ENCODE measurements around the gene ARL15. TPM values are rescaled to one million over a fixed set of nuclear protein-coding genes. Genes with fewer than 3 reads are reported as not detected.

The ARL15 gene
- total and polyA plus RNA-seq, 2 of the 8 experiments (the other 6 are each of a cell fraction or from before 2014, with no cell fraction given) = 9.9 to 21.2 TPM

DNA sequence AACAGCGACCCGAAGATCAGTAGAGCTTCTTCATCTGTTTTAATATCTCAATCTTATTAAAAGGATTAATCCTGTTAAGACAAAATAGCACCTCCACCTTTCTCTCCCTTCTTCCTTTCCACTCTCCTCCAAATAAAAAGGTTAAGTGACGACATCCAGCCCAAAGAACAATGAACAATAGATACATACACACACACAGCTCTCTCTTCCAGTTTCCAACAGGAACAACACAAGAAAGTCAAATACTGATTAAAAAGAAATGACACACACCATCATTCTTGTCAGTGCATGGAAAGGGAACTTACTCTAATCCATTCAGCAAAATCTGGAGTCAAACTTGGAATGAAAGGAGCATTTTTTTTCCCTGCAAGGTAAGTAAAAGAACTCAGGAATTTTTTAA lies 2.8 kb downstream of the ARL15 start:
- H4K20me1 ChIP-seq (replicated peaks in 1 of 2; ENCODE audit: control insufficient read depth in 1 of 2, insufficient read depth in 2 of 2, low read length in 2 of 2) = peaks cover 0 to 9% of the 10 kb centered on the region in 2 experiments
- H2BK120ac ChIP-seq (replicated peaks; ENCODE audit: low read depth, low read length) = no peak overlapping the region
- no peak overlapping the region for H2BK12ac ChIP-seq (ENCODE audit: low read depth, low read length)
- no peak overlapping the region for H3K9ac ChIP-seq (replicated peaks in 1 of 4; ENCODE audit: extremely low read depth in 1 of 4, low read depth in 3 of 4, low read length in 3 of 4)
- H2AFZ ChIP-seq (ENCODE audit: low read length) = no peak overlapping the region
- peak overlapping the region; percentile 22; the same call in 1 of the 2 replicates for H2BK15ac ChIP-seq (ENCODE audit: low read length)
- H2AK5ac ChIP-seq (ENCODE audit: low read depth, low read length) = no peak overlapping the region
- 91% methylated on average over 3 of the region's 3 CpGs; no CpG with 5 or more reads in 1 of the 2 experiments for WGBS, 2 experiments (ENCODE audit: extremely low coverage in 1 of 2, insufficient coverage in 1 of 2, insufficient read length in 1 of 2, insufficient replicate concordance in 2 of 2, low coverage in 1 of 2, low lambda C conversion rate in 2 of 2, missing lambda C conversion rate in 1 of 2)
- peaks cover 0 to 2% (median 0%) of the 10 kb centered on the region in 4 experiments; a peak in 1 of 7 replicates for H3K27me3 ChIP-seq (replicated peaks in 1 of 4; ENCODE audit: control insufficient read depth in 3 of 4, extremely low read depth in 1 of 4, insufficient read depth in 3 of 4, low read length in 3 of 4)
- no peak overlapping the region for H2BK5ac ChIP-seq (ENCODE audit: low read depth, low read length)
- no peak overlapping the region for H3K27ac ChIP-seq (ENCODE audit: low read depth, low read length)
- H4K91ac ChIP-seq (replicated peaks; ENCODE audit: insufficient read length, low read length) = no peak overlapping the region
- H3K36me3 ChIP-seq (ENCODE audit: control insufficient read depth in 2 of 4, insufficient read depth in 4 of 4, low read length in 3 of 4) = no peaks in the 10 kb centered on the region
- peaks cover 3 to 57% of the 10 kb centered on the region in 2 experiments; a peak in 3 of 4 replicates for H3K79me2 ChIP-seq (ENCODE audit: control insufficient read depth in 1 of 2, insufficient read depth in 2 of 2, low read length in 2 of 2)
- no peak for DNase-seq (ENCODE audit: low read depth in 1 of 2, low spot score in 2 of 2)
- H3K56ac ChIP-seq (replicated peaks; ENCODE audit: insufficient read length, low read depth, low read length) = no peak overlapping the region
- H3K23ac ChIP-seq (ENCODE audit: insufficient read length) = no peak overlapping the region
- no peak overlapping the region for H3K4ac ChIP-seq (replicated peaks; ENCODE audit: insufficient read length, low read depth, low read length)
- ChIA-PET CTCF (ENCODE audit: partially characterized antibody) (no interaction called here), POLR2A (ENCODE audit: partially characterized antibody) (no interaction called here)
- H4K8ac ChIP-seq (ENCODE audit: extremely low read depth, insufficient read depth, low read length) = no peak overlapping the region
- H2BK20ac ChIP-seq (ENCODE audit: low read length) = no peak overlapping the region
- H3K23me2 ChIP-seq (ENCODE audit: low read depth, low read length) = peaks cover 15% of the 10 kb centered on the region
- no peak overlapping the region for H3K4me3 ChIP-seq (ENCODE audit: extremely low read depth in 1 of 4, insufficient read depth in 2 of 4, low read depth in 3 of 4, low read length in 4 of 4)
- H3K4me1 ChIP-seq (replicated peaks in 1 of 4; ENCODE audit: control insufficient read depth in 3 of 4, insufficient read depth in 4 of 4, low read length in 3 of 4) = peaks cover 0 to 11% (median 8%) of the 10 kb centered on the region in 4 experiments; a peak in 4 of 7 replicates
- H3K9me3 ChIP-seq (ENCODE audit: insufficient read depth in 2 of 2, low read depth in 1 of 2, low read length in 1 of 2) = no peaks in the 10 kb centered on the region
- H3K4me2 ChIP-seq (ENCODE audit: insufficient read depth in 1 of 2, low read depth in 2 of 2, low read length in 2 of 2) = no peak overlapping the region
- no peak overlapping the region for H4K5ac ChIP-seq (ENCODE audit: insufficient read length, low read depth, low read length)
- no peak for FAIRE-seq
- H3K79me1 ChIP-seq (ENCODE audit: low read depth, low read length) = peaks cover 4% of the 10 kb centered on the region; the same call in 1 of the 2 replicates
- H3K18ac ChIP-seq (ENCODE audit: extremely low read depth, low read length) = no peak overlapping the region
- H3K14ac ChIP-seq (ENCODE audit: insufficient read length) = no peak overlapping the region
- TF ChIP-seq PHF8 (conservative IDR thresholded peaks at IDR 0.05; ENCODE audit: low read depth, low read length) = no peak
- no peak for TF ChIP-seq SAP30 (IDR thresholded peaks at IDR 0.05; ENCODE audit: insufficient read depth, insufficient replicate concordance, low read length)
- no peak for TF ChIP-seq RFX5 (IDR thresholded peaks at IDR 0.05; ENCODE audit: borderline replicate concordance, low read depth, low read length)
- no peak for TF ChIP-seq SIRT6 (IDR thresholded peaks at IDR 0.05; ENCODE audit: low read length)
- TF ChIP-seq POU5F1 (IDR thresholded peaks at IDR 0.05; ENCODE audit: low read depth, low read length) = no peak
- no peak for TF ChIP-seq RXRA (IDR thresholded peaks at IDR 0.05; ENCODE audit: insufficient read depth, low read depth, low read length)
- TF ChIP-seq, protein P1, sequence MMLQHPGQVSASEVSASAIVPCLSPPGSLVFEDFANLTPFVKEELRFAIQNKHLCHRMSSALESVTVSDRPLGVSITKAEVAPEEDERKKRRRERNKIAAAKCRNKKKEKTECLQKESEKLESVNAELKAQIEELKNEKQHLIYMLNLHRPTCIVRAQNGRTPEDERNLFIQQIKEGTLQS (IDR thresholded peaks at IDR 0.05; ENCODE audit: insufficient read depth, low read depth, low read length) = no peak
- no peak for TF ChIP-seq CBX8 (IDR thresholded peaks at IDR 0.05; ENCODE audit: borderline replicate concordance, low read depth, low read length)
- no peak for TF ChIP-seq FOSL1 (IDR thresholded peaks at IDR 0.05; ENCODE audit: insufficient read depth, low read depth, low read length)
- TF ChIP-seq, protein P2, sequence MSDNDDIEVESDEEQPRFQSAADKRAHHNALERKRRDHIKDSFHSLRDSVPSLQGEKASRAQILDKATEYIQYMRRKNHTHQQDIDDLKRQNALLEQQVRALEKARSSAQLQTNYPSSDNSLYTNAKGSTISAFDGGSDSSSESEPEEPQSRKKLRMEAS (IDR thresholded peaks at IDR 0.05) = no peak
- TF ChIP-seq CHD2 (IDR thresholded peaks at IDR 0.05; ENCODE audit: low read length) = no peak
- TF ChIP-seq TEAD4 (IDR thresholded peaks at IDR 0.05; ENCODE audit: low read depth, low read length) = no peak
- TF ChIP-seq HDAC6 (IDR thresholded peaks at IDR 0.05; ENCODE audit: low read depth, low read length) = no peak

All from H1 (cell line).